GM18498 (cell line): ENCODE data around the gene LEMD3.
"Not testable (repeated sequence)": the region's sequence is repeated elsewhere in the genome, so short reads cannot be mapped to it uniquely, and the experiment has no call there.

Experiments
- ATAC-seq: cut with Tn5 transposase; IDR thresholded peaks from one replicate; pipeline ENCODE4 v1.9.1; 2021; ENCODE audit warnings: mild to moderate bottlenecking, moderate library complexity; ENCODE audit not compliant: unreplicated experiment

LEMD3 gene

DNA sequence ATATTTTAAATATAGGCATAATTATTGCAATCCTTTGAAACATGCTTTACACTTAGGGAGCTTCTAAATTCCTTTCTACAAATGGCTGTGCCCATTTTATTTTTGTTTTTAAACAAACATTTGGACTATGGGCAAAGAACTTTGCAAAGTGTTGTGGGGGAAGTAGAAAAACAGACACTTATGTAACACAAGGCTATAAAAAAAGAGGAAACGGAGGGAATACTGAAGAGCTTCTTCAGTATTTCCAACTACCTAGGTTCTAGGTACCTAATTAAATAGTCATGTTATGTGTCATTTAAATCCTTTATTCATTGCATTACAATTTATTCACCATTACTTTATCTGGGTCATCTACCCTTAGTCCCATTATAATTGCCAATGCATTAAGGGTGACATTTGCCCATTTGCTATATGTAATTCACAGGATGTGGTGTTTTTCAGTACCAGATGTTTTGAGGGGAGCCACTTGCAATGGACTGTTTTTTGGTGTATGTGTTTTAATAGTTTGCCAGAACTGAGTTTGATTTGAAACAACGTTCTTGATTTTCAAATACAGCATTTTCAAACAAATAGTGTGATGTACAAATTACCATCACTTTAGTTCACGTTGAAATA, 107.6 kb downstream of the LEMD3 start:
- no peak for ATAC-seq

- peak; percentile 3 for ATAC-seq
Measured at GRCh38 chr12:65277994-65278575, 108.7 kb downstream of the LEMD3 start.

GRCh38 chr12:65278576-65279368, 109.4 kb downstream of the LEMD3 start, which contains the start of gene MSRB3:
MSRB3 (plus strand) TSS chr12:65278683; CDS start chr12:65308580, 29,897 bp downstream.
- ATAC-seq, result peak; percentile 71

- ATAC-seq, result peak; percentile 20
Measured at GRCh38 chr12:65279369-65280112, 110.2 kb downstream of the LEMD3 start.

- ATAC-seq, result no peak
Measured at GRCh38 chr12:65280306-65280705, 110.9 kb downstream of the LEMD3 start.

DNA sequence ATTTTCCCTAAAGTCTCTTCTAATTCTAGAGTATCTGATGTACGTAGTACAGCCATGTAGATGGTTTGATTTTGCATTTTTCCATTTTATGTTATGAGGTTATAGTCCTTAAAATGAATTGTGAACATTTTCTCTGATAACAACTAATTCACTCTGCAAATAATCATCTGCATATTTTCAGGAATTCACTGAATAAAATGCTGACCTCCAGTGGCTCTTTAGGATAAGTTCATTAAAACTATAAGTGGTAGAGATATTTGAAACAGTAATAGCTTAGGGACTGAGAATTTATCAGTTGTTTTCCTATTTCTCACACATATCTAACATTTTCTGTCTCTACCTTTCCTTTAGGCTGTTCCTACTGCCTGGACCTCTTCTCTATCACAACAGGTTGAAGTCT, 113.5 kb downstream of the LEMD3 start:
- no peak for ATAC-seq

DNA sequence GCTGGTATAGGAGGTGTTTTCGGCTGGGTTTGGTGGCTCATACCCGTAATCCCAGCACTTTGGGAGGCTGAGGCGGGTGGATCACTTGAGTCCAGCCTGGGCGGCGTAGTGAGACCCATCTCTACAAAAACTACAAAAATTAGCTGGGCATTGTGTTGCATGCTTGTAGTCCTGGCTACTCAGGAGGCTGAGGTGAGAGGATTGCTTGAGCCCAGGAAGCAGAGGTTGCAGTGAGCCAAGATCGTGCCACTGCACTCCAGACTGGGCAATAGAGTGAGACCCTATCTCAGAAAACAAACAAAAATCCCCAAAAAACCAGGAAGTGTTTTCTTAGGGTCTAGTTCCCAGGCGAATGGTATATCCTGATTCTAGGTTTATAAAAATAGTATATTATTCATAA, 116.1 kb downstream of the LEMD3 start:
- ATAC-seq, result not testable (repeated sequence)

DNA sequence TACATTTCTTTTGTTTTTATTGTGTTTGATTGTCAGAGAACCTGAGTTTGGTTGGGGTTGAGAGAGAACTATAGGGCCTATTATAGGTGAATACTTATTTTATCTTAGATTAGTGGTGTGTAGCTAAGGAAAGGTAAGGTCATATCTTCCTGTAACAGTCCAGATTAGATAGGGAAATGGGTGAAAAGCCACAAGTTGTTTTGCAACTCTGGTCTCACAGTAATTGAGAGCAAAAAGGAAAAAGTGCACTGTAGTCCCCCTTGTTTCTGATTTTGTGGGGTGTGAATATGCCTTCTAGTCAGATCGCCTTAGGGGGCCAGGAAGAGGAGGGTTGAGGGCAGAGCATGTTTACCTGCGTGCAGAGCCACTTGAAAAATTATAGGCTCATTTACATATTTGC, 118.0 kb downstream of the LEMD3 start:
- ATAC-seq, result no peak

DNA sequence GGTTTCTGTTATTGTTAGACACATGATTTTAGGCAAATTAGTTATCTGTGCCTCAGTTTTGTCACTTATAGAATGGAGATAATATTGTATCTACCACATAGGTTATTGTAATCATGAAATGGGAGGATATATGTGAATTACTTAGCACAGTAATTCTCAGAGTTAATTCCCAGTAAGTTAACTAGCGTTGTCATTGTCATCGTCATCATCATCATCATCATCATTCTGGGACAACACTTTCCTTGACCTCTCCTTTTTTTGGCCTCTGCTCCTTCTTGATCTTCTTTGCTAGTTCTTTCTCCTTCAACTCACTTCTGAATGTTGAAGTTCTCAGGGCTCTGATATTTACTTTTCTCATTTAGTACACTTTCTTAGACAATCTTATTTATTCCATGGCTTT, 122.9 kb downstream of the LEMD3 start:
- ATAC-seq, result no peak

- ATAC-seq, result no peak
Measured at GRCh38 chr12:65293735-65294134, 124.4 kb downstream of the LEMD3 start.

DNA sequence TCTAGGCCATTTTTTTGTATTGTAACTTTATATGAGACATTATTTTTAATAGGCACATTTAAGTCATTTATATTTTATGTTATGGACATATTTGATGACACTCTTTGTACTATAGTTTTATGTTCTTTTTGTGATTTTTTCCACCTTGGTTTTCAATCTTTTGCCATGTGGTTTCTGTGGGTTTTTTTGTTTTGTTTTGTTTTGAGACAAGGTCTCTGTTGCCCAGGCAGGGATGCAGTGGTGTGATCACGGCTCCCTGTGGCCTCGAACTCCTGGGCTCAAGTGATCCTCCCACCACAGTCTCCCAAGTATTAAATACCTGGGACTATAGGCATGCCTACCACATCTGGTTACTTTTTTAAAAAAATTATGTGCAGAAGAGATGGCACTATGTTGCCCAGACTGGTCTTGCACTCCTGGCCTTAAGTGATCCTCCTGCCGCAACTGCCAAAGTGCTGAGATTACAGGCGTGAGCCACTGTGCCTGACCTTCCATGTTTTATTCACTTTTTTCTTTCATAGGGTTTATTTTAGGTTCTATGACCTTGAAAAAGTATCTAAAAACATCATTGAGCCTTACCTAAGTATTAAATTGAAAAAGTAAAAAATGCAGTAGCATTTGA, 125.4 kb downstream of the LEMD3 start:
- no peak for ATAC-seq

GRCh38 chr12:65296508-65297265, 127.3 kb downstream of the LEMD3 start:
- no peak for ATAC-seq
